MCF 10A (cell line): ENCODE measurements around the gene ADAM12. TPM values are rescaled to one million over a fixed set of nuclear protein-coding genes. Genes with fewer than 3 reads are reported as not detected.

Experiments
- BruUV-seq: library from RNA; stranded (reverse); fragments of 400-500 nt; replicated peaks from 2 replicates; lab custom pipeline; 2021; lab: Mats Ljungman, UMichigan
- CTCF ChIA-PET: fragments of 300-600 bp; sonication (Branson Sonifier 250); formaldehyde crosslinking; extraction: SDS; loops from one replicate; lab custom pipeline; 2021; ENCODE audit warnings: antibody characterized with exemption, inconsistent platforms; lab: Yijun Ruan, JAX
- POLR2A ChIA-PET: fragments of 300-600, 350-650 bp; sonication (Branson Sonifier 250); formaldehyde crosslinking; extraction: SDS; loops from one replicate; lab custom pipeline; 2020; ENCODE audit warnings: antibody characterized with exemption, inconsistent platforms; lab: Yijun Ruan, JAX
- DNase-seq: peaks from one replicate; pipeline ENCODE4 v3.0.0-alpha.2; 2018; ENCODE audit not compliant: unreplicated experiment
- H3K27ac Mint-ChIP-seq: one replicate; pipeline ENCODE4 v1.8.0; 2022; ENCODE audit warnings: mild to moderate bottlenecking, low read depth, mixed read lengths; ENCODE audit not compliant: unreplicated experiment
- H3K27me3 Mint-ChIP-seq: one replicate; pipeline ENCODE4 v1.8.0; 2022; ENCODE audit warnings: mixed read lengths; ENCODE audit not compliant: insufficient read depth, unreplicated experiment
- H3K36me3 Mint-ChIP-seq: one replicate; pipeline ENCODE4 v1.8.0; 2022; ENCODE audit warnings: mild to moderate bottlenecking, moderate library complexity, mixed read lengths; ENCODE audit not compliant: insufficient read depth, unreplicated experiment
- H3K4me1 Mint-ChIP-seq: one replicate; pipeline ENCODE4 v1.8.0; 2022; ENCODE audit warnings: mixed read lengths; ENCODE audit not compliant: insufficient read depth, unreplicated experiment
- H3K4me3 Mint-ChIP-seq: one replicate; pipeline ENCODE4 v1.8.0; 2022; ENCODE audit warnings: mild to moderate bottlenecking, moderate library complexity, mixed read lengths; ENCODE audit not compliant: unreplicated experiment
- H3K9me3 Mint-ChIP-seq: one replicate; pipeline ENCODE4 v1.8.0; 2022; ENCODE audit warnings: mixed read lengths; ENCODE audit not compliant: unreplicated experiment
- CTCF ChIP-seq: fragments of 200-600 bp; IDR thresholded peaks from one replicate; pipeline ENCODE4 v1.8.0; 2022; ENCODE audit warnings: antibody characterized with exemption, mild to moderate bottlenecking; ENCODE audit not compliant: unreplicated experiment
- intact Hi-C: fragments of 100-400 bp; cut with micrococcal nuclease; formaldehyde crosslinking; loops from 2 replicates; pipeline ENCODE4 v1.14.1; 2022
- total RNA-seq: library from RNA; stranded (reverse); gene quantifications from 2 replicates; pipeline ENCODE4 v1.2.3, GENCODE V29; 2022

The ADAM12 gene
- total RNA-seq, 1 experiment from 2014 or later: 2.2 TPM

- DNase-seq: peak; percentile 72
- no peaks in the 10 kb centered on the region for H3K27me3 Mint-ChIP-seq
- peaks cover 8% of the 10 kb centered on the region for H3K9me3 Mint-ChIP-seq
- ChIA-PET POLR2A (interaction anchor here (1.2 kb wide), 1 partner anchor 134 kb away, joined by 3 read pairs; no protein-coding TSS in a partner anchor), CTCF (no interaction called here)
- peaks cover 11% of the 10 kb centered on the region for H3K4me1 Mint-ChIP-seq
- H3K4me3 Mint-ChIP-seq: no peak overlapping the region
- BruUV-seq: no TSS peak
- H3K36me3 Mint-ChIP-seq: peaks cover 2% of the 10 kb centered on the region
- H3K27ac Mint-ChIP-seq: peak overlapping the region; percentile 12
- no peak for TF ChIP-seq CTCF
- intact Hi-C loops: no loop called here
Measured at GRCh38 chr10:126376956-126377355, 11.3 kb downstream of the ADAM12 start.

GRCh38 chr10:126375926-126376554 is 12.2 kb downstream of the ADAM12 start:
- Mint-ChIP-seq H3K4me1 (peaks cover 11% of the 10 kb centered on the region), H3K27me3 (no peaks in the 10 kb centered on the region), H3K36me3 (no peaks in the 10 kb centered on the region), H3K4me3 (no peak overlapping the region), H3K9me3 (peaks cover 8% of the 10 kb centered on the region), H3K27ac (peak overlapping the region; percentile 49)
- no peak for TF ChIP-seq CTCF
- ChIA-PET POLR2A (no interaction called here), CTCF (interaction anchor here (0.6 kb wide), 1 partner anchor 393 kb away, joined by 3 read pairs; no protein-coding TSS in a partner anchor)
- intact Hi-C loops: no loop called here
- peak; percentile 45 for DNase-seq
- BruUV-seq: no TSS peak

GRCh38 chr10:126375299-126375698 is 13.0 kb downstream of the ADAM12 start:
- no peaks in the 10 kb centered on the region for H3K27me3 Mint-ChIP-seq
- H3K27ac Mint-ChIP-seq: peak overlapping the region; percentile 49
- no TSS peak for BruUV-seq
- H3K9me3 Mint-ChIP-seq: peaks cover 8% of the 10 kb centered on the region
- intact Hi-C loops: no loop called here
- H3K4me1 Mint-ChIP-seq: peaks cover 11% of the 10 kb centered on the region
- no peak for DNase-seq
- H3K4me3 Mint-ChIP-seq: no peak overlapping the region
- POLR2A ChIA-PET: no interaction called here
- no peaks in the 10 kb centered on the region for H3K36me3 Mint-ChIP-seq
- TF ChIP-seq CTCF: no peak
- CTCF ChIA-PET: interaction anchor here (0.6 kb wide), 1 partner anchor 392 kb away, joined by 3 read pairs; no protein-coding TSS in a partner anchor

GRCh38 chr10:126374435-126374834 is 13.8 kb downstream of the ADAM12 start:
- H3K36me3 Mint-ChIP-seq: no peaks in the 10 kb centered on the region
- no peak for DNase-seq
- no peak overlapping the region for H3K4me3 Mint-ChIP-seq
- TF ChIP-seq CTCF: no peak
- intact Hi-C loops: no loop called here
- no TSS peak for BruUV-seq
- ChIA-PET POLR2A (no interaction called here), CTCF (no interaction called here)
- peaks cover 11% of the 10 kb centered on the region for H3K4me1 Mint-ChIP-seq
- no peak overlapping the region for H3K27ac Mint-ChIP-seq
- peaks cover 8% of the 10 kb centered on the region for H3K9me3 Mint-ChIP-seq
- H3K27me3 Mint-ChIP-seq: no peaks in the 10 kb centered on the region
